NCI-H446 treated with DMSO at 0.1 percent for 48 hours (cell line): ENCODE data around the gene RASA1.
"Not testable (repeated sequence)": the region's sequence is repeated elsewhere in the genome, so short reads cannot be mapped to it uniquely, and the experiment has no call there.

Experiments used
- DNase-seq: peaks from one replicate; lab custom pipeline; 2025; lab: John Stamatoyannopoulos, UW

Gene RASA1

GRCh38 chr5:87282269-87282668 is 14.6 kb downstream of the RASA1 start:
- DNase-seq, result no peak

- DNase-seq, result not testable (repeated sequence)
Measured at GRCh38 chr5:87287266-87287665, 19.6 kb downstream of the RASA1 start.

GRCh38 chr5:87298692-87299362 is 31.1 kb downstream of the RASA1 start:
- DNase-seq, result no peak

- DNase-seq, result no peak
Measured at GRCh38 chr5:87300176-87300575, 32.5 kb downstream of the RASA1 start.

GRCh38 chr5:87300744-87301143 is 33.1 kb downstream of the RASA1 start:
- no peak for DNase-seq

- DNase-seq, result no peak
Measured at GRCh38 chr5:87302061-87302460, 34.4 kb downstream of the RASA1 start.

- DNase-seq, result no peak
Measured at GRCh38 chr5:87303324-87303723, 35.6 kb downstream of the RASA1 start.

- DNase-seq, result not testable (repeated sequence)
Measured at GRCh38 chr5:87306090-87306489, 38.4 kb downstream of the RASA1 start.

GRCh38 chr5:87307796-87308423 is 40.2 kb downstream of the RASA1 start:
- no peak for DNase-seq

GRCh38 chr5:87311405-87312279 is 44.0 kb downstream of the RASA1 start:
- no peak for DNase-seq

GRCh38 chr5:87313216-87313615 is 45.5 kb downstream of the RASA1 start:
- DNase-seq, result no peak

- DNase-seq, result no peak
Measured at GRCh38 chr5:87319469-87319868, 51.8 kb downstream of the RASA1 start.

- DNase-seq, result no peak
Measured at GRCh38 chr5:87321605-87322004, 53.9 kb downstream of the RASA1 start.

GRCh38 chr5:87322381-87322780 is 54.7 kb downstream of the RASA1 start:
- no peak for DNase-seq

- DNase-seq, result no peak
Measured at GRCh38 chr5:87327998-87328397, 60.3 kb downstream of the RASA1 start.

GRCh38 chr5:87329114-87329513 is 61.4 kb downstream of the RASA1 start:
- DNase-seq, result no peak

GRCh38 chr5:87339986-87340385 is 72.3 kb downstream of the RASA1 start:
- DNase-seq, result no peak

GRCh38 chr5:87340716-87341115 is 73.0 kb downstream of the RASA1 start:
- DNase-seq, result no peak

- no peak for DNase-seq
Measured at GRCh38 chr5:87347272-87347671, 79.6 kb downstream of the RASA1 start.

- DNase-seq, result no peak
Measured at GRCh38 chr5:87347841-87348240, 80.2 kb downstream of the RASA1 start.

- no peak for DNase-seq
Measured at GRCh38 chr5:87354496-87354895, 86.8 kb downstream of the RASA1 start.

- DNase-seq, result no peak
Measured at GRCh38 chr5:87359106-87359505, 91.4 kb downstream of the RASA1 start.

- DNase-seq, result no peak
Measured at GRCh38 chr5:87360132-87360531, 92.4 kb downstream of the RASA1 start.
